ENCODE results near the gene TRIP12. TPM values are rescaled to one million over a fixed set of nuclear protein-coding genes. Genes with fewer than 3 reads are reported as not detected.

Gene TRIP12
- total and polyA plus RNA-seq, 2 experiments from 2014 or later = 21.5 to 133 TPM

DNA sequence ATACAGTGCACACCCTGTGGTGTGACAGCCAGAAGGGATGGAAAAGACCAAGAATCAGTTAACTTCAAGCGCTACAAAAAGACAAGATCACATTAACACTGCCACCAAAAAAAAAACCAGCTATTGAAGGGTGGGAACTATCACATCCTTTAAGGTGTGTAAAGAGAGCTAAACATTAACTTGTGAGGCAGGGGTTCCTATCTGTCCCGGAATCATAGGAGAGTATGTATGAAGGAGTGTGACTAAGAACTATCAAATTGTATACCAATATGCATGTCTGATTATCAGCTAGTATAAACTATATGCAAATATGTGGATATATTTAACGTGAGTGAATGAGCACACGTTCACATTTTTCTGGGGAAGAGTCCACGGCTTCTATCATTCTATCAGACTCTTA is 119.0 kb downstream of the TRIP12 start:
- H3K27ac ChIP-seq (ENCODE audit: low read depth) = no peak overlapping the region
- no peaks in the 10 kb centered on the region for H3K4me1 ChIP-seq (ENCODE audit: insufficient read depth)
- no peaks in the 10 kb centered on the region for H3K9me3 Mint-ChIP-seq
- no peaks in the 10 kb centered on the region for H3K9me2 ChIP-seq (ENCODE audit: insufficient read depth)
- H3F3A ChIP-seq (replicated peaks; ENCODE audit: low read depth) = no peaks in the 10 kb centered on the region
- no peak for DNase-seq (ENCODE audit: low spot score)
- H3K4me3 ChIP-seq = no peak overlapping the region
- peaks cover 5% of the 10 kb centered on the region for H3K27me3 Mint-ChIP-seq (ENCODE audit: insufficient read depth, low read depth, poor library complexity)
- ATAC-seq = no peak
- no peak overlapping the region for H3K4me3 Mint-ChIP-seq
- peaks cover 55% of the 10 kb centered on the region; the same call in 2 of the 3 replicates for H3K36me3 Mint-ChIP-seq (ENCODE audit: low read depth)
- H3K4me1 Mint-ChIP-seq = no peaks in the 10 kb centered on the region; the same call in 2 of the 3 replicates
- H2AFZ ChIP-seq = no peak overlapping the region
- no peak overlapping the region for H3K27ac Mint-ChIP-seq
- peaks cover 15% of the 10 kb centered on the region; the same call in 1 of the 2 replicates for H3K36me3 ChIP-seq (ENCODE audit: insufficient read depth)
- no peak for TF ChIP-seq EZH2phosphoT487 (IDR thresholded peaks at IDR 0.05; ENCODE audit: unreplicated experiment)
- no peak for TF ChIP-seq POLR2AphosphoS5 (IDR thresholded peaks at IDR 0.05; ENCODE audit: low read depth)
- TF ChIP-seq ZNF331 (CRISPR knock-in tag; IDR thresholded peaks at IDR 0.05; ENCODE audit: low read depth) = no peak
- TF ChIP-seq, protein P1, sequence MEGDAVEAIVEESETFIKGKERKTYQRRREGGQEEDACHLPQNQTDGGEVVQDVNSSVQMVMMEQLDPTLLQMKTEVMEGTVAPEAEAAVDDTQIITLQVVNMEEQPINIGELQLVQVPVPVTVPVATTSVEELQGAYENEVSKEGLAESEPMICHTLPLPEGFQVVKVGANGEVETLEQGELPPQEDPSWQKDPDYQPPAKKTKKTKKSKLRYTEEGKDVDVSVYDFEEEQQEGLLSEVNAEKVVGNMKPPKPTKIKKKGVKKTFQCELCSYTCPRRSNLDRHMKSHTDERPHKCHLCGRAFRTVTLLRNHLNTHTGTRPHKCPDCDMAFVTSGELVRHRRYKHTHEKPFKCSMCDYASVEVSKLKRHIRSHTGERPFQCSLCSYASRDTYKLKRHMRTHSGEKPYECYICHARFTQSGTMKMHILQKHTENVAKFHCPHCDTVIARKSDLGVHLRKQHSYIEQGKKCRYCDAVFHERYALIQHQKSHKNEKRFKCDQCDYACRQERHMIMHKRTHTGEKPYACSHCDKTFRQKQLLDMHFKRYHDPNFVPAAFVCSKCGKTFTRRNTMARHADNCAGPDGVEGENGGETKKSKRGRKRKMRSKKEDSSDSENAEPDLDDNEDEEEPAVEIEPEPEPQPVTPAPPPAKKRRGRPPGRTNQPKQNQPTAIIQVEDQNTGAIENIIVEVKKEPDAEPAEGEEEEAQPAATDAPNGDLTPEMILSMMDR (conservative IDR thresholded peaks at IDR 0.05; ENCODE audit: low read depth in 2 of 2) = no peak
- TF ChIP-seq, protein P2, sequence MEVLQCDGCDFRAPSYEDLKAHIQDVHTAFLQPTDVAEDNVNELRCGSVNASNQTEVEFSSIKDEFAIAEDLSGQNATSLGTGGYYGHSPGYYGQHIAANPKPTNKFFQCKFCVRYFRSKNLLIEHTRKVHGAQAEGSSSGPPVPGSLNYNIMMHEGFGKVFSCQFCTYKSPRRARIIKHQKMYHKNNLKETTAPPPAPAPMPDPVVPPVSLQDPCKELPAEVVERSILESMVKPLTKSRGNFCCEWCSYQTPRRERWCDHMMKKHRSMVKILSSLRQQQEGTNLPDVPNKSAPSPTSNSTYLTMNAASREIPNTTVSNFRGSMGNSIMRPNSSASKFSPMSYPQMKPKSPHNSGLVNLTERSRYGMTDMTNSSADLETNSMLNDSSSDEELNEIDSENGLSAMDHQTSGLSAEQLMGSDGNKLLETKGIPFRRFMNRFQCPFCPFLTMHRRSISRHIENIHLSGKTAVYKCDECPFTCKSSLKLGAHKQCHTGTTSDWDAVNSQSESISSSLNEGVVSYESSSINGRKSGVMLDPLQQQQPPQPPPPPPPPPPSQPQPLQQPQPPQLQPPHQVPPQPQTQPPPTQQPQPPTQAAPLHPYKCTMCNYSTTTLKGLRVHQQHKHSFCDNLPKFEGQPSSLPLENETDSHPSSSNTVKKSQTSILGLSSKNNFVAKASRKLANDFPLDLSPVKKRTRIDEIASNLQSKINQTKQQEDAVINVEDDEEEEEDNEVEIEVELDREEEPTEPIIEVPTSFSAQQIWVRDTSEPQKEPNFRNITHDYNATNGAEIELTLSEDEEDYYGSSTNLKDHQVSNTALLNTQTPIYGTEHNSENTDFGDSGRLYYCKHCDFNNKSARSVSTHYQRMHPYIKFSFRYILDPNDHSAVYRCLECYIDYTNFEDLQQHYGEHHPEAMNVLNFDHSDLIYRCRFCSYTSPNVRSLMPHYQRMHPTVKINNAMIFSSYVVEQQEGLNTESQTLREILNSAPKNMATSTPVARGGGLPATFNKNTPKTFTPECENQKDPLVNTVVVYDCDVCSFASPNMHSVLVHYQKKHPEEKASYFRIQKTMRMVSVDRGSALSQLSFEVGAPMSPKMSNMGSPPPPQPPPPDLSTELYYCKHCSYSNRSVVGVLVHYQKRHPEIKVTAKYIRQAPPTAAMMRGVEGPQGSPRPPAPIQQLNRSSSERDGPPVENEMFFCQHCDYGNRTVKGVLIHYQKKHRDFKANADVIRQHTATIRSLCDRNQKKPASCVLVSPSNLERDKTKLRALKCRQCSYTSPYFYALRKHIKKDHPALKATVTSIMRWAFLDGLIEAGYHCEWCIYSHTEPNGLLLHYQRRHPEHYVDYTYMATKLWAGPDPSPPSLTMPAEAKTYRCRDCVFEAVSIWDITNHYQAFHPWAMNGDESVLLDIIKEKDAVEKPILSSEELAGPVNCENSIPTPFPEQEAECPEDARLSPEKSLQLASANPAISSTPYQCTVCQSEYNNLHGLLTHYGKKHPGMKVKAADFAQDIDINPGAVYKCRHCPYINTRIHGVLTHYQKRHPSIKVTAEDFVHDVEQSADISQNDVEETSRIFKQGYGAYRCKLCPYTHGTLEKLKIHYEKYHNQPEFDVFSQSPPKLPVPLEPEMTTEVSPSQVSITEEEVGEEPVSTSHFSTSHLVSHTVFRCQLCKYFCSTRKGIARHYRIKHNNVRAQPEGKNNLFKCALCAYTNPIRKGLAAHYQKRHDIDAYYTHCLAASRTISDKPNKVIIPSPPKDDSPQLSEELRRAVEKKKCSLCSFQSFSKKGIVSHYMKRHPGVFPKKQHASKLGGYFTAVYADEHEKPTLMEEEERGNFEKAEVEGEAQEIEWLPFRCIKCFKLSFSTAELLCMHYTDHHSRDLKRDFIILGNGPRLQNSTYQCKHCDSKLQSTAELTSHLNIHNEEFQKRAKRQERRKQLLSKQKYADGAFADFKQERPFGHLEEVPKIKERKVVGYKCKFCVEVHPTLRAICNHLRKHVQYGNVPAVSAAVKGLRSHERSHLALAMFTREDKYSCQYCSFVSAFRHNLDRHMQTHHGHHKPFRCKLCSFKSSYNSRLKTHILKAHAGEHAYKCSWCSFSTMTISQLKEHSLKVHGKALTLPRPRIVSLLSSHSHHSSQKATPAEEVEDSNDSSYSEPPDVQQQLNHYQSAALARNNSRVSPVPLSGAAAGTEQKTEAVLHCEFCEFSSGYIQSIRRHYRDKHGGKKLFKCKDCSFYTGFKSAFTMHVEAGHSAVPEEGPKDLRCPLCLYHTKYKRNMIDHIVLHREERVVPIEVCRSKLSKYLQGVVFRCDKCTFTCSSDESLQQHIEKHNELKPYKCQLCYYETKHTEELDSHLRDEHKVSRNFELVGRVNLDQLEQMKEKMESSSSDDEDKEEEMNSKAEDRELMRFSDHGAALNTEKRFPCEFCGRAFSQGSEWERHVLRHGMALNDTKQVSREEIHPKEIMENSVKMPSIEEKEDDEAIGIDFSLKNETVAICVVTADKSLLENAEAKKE (CRISPR knock-in tag; IDR thresholded peaks at IDR 0.05) = no peak
- no peak for TF ChIP-seq JUNB (IDR thresholded peaks at IDR 0.05; ENCODE audit: unreplicated experiment)
- no peak for TF ChIP-seq STAT1 (IDR thresholded peaks at IDR 0.05; ENCODE audit: unreplicated experiment)
- TF ChIP-seq, protein P3, sequence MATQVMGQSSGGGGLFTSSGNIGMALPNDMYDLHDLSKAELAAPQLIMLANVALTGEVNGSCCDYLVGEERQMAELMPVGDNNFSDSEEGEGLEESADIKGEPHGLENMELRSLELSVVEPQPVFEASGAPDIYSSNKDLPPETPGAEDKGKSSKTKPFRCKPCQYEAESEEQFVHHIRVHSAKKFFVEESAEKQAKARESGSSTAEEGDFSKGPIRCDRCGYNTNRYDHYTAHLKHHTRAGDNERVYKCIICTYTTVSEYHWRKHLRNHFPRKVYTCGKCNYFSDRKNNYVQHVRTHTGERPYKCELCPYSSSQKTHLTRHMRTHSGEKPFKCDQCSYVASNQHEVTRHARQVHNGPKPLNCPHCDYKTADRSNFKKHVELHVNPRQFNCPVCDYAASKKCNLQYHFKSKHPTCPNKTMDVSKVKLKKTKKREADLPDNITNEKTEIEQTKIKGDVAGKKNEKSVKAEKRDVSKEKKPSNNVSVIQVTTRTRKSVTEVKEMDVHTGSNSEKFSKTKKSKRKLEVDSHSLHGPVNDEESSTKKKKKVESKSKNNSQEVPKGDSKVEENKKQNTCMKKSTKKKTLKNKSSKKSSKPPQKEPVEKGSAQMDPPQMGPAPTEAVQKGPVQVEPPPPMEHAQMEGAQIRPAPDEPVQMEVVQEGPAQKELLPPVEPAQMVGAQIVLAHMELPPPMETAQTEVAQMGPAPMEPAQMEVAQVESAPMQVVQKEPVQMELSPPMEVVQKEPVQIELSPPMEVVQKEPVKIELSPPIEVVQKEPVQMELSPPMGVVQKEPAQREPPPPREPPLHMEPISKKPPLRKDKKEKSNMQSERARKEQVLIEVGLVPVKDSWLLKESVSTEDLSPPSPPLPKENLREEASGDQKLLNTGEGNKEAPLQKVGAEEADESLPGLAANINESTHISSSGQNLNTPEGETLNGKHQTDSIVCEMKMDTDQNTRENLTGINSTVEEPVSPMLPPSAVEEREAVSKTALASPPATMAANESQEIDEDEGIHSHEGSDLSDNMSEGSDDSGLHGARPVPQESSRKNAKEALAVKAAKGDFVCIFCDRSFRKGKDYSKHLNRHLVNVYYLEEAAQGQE (IDR thresholded peaks at IDR 0.05; ENCODE audit: unreplicated experiment) = no peak
- TF ChIP-seq EZH2 (IDR thresholded peaks at IDR 0.05; ENCODE audit: low read depth, unreplicated experiment) = no peak
- no peak for TF ChIP-seq ZNF114 (CRISPR knock-in tag; IDR thresholded peaks at IDR 0.05)
- no peak for TF ChIP-seq NANOG (IDR thresholded peaks at IDR 0.05; ENCODE audit: borderline replicate concordance)
- TF ChIP-seq, protein P4, sequence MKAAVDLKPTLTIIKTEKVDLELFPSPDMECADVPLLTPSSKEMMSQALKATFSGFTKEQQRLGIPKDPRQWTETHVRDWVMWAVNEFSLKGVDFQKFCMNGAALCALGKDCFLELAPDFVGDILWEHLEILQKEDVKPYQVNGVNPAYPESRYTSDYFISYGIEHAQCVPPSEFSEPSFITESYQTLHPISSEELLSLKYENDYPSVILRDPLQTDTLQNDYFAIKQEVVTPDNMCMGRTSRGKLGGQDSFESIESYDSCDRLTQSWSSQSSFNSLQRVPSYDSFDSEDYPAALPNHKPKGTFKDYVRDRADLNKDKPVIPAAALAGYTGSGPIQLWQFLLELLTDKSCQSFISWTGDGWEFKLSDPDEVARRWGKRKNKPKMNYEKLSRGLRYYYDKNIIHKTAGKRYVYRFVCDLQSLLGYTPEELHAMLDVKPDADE (IDR thresholded peaks at IDR 0.05) = no peak
- no peak for TF ChIP-seq CREB1 (CRISPR knock-in tag; IDR thresholded peaks at IDR 0.05; ENCODE audit: low read depth)
- H3K27me3 ChIP-seq (ENCODE audit: insufficient read depth) = no peaks in the 10 kb centered on the region
- no peaks in the 10 kb centered on the region for H3K79me2 ChIP-seq (replicated peaks; ENCODE audit: insufficient read depth)
- no peaks in the 10 kb centered on the region for H4K20me1 ChIP-seq (replicated peaks; ENCODE audit: insufficient read depth)
- no peak overlapping the region for H3K4me2 ChIP-seq

Measured in GM23338 (cell line).